Measurements from ENCODE around the gene PBX4.

GRCh38 chr19:19623383-19623782, 4.9 kb upstream of the PBX4 start:
- TF ChIP-seq POLR2AphosphoS5 (IDR thresholded peaks at IDR 0.05; ENCODE audit: low read depth) (no peak), CTCF (IDR thresholded peaks at IDR 0.05; ENCODE audit: insufficient read depth, low read length) (no peak), GABPA (IDR thresholded peaks at IDR 0.05; ENCODE audit: low read depth) (no peak)
- TF ChIP-seq, protein P1, sequence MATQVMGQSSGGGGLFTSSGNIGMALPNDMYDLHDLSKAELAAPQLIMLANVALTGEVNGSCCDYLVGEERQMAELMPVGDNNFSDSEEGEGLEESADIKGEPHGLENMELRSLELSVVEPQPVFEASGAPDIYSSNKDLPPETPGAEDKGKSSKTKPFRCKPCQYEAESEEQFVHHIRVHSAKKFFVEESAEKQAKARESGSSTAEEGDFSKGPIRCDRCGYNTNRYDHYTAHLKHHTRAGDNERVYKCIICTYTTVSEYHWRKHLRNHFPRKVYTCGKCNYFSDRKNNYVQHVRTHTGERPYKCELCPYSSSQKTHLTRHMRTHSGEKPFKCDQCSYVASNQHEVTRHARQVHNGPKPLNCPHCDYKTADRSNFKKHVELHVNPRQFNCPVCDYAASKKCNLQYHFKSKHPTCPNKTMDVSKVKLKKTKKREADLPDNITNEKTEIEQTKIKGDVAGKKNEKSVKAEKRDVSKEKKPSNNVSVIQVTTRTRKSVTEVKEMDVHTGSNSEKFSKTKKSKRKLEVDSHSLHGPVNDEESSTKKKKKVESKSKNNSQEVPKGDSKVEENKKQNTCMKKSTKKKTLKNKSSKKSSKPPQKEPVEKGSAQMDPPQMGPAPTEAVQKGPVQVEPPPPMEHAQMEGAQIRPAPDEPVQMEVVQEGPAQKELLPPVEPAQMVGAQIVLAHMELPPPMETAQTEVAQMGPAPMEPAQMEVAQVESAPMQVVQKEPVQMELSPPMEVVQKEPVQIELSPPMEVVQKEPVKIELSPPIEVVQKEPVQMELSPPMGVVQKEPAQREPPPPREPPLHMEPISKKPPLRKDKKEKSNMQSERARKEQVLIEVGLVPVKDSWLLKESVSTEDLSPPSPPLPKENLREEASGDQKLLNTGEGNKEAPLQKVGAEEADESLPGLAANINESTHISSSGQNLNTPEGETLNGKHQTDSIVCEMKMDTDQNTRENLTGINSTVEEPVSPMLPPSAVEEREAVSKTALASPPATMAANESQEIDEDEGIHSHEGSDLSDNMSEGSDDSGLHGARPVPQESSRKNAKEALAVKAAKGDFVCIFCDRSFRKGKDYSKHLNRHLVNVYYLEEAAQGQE (IDR thresholded peaks at IDR 0.05; ENCODE audit: insufficient replicate concordance, low read depth), result no peak
